C4-2B (cell line): ENCODE measurements around the gene APPBP2.

Experiments used
- ZFX ChIP-seq: fragments of 450-650 bp; IDR thresholded peaks from 2 replicates; pipeline ENCODE4 v1.6.1; 2017
- TF ChIP-seq, protein P1 (sequence below): fragments of 450-650 bp; conservative IDR thresholded peaks from 2 replicates; pipeline ENCODE4 v1.5.1; 2017; ENCODE audit warnings: mild to moderate bottlenecking

DNA sequence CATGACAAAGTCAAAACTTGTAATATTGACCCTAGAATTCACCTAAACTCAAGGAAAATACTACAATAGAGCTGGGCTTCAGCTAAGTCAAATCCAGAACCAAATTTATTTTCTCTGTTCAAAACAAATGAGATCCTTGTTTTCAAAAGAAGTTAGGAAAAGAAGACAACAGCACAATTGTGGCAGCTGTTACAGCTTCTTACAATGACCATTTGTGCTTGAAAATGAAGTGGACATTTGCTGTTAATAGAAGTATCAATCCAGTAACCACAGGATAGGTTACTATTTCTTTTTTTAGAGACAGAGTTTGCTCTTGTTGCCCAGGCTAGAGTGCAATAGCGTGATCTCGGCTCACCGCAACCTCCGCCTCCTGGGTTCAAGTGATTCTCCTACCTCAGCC, 44.4 kb downstream of the APPBP2 start:
- TF ChIP-seq, protein P1, sequence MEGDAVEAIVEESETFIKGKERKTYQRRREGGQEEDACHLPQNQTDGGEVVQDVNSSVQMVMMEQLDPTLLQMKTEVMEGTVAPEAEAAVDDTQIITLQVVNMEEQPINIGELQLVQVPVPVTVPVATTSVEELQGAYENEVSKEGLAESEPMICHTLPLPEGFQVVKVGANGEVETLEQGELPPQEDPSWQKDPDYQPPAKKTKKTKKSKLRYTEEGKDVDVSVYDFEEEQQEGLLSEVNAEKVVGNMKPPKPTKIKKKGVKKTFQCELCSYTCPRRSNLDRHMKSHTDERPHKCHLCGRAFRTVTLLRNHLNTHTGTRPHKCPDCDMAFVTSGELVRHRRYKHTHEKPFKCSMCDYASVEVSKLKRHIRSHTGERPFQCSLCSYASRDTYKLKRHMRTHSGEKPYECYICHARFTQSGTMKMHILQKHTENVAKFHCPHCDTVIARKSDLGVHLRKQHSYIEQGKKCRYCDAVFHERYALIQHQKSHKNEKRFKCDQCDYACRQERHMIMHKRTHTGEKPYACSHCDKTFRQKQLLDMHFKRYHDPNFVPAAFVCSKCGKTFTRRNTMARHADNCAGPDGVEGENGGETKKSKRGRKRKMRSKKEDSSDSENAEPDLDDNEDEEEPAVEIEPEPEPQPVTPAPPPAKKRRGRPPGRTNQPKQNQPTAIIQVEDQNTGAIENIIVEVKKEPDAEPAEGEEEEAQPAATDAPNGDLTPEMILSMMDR: no peak
- TF ChIP-seq ZFX: no peak
